ENCODE results near the gene OGFOD2. TPM values are rescaled to one million over a fixed set of nuclear protein-coding genes. Genes with fewer than 3 reads are reported as not detected.

OGFOD2 gene
- total RNA-seq, 2 donors from 2014 or later = 6.6 to 9.6 TPM

DNA sequence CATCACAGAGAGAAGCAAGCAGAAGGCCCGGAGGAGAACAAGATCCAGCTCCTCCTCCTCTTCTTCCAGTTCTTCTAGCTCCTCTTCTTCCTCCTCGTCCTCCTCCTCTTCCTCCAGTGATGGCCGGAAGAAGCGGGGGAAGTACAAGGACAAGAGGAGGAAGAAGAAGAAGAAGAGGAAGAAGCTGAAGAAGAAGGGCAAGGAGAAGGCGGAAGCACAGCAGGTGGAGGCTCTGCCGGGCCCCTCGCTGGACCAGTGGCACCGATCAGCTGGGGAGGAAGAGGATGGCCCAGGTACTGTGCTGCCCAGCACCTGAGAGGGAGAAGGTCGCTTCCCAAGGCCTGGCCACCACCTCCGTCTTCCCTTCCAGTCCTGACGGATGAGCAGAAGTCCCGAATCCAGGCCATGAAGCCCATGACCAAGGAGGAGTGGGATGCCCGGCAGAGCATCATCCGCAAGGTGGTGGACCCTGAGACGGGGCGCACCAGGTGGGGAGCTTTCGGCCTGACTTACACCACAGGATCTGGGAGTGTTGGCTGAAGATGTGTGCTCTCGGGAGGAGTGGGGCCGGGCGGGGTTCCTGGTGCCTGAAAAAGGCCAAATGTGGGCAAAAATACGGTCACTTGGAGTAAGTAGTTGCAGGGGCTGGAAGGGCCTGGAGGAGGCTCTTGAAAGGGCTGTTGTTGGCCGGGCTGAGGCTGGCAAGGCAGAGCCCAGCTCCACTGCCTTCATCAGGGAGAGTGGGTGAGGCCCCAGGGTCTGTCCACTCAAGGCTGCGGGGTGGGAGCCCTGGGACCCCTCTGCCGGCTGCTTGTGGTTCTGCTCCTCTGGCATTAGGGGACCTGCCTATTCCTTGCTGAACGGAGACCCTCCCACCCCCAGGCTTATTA is 6.8 kb downstream of the OGFOD2 start:
- TF ChIP-seq, protein P1, sequence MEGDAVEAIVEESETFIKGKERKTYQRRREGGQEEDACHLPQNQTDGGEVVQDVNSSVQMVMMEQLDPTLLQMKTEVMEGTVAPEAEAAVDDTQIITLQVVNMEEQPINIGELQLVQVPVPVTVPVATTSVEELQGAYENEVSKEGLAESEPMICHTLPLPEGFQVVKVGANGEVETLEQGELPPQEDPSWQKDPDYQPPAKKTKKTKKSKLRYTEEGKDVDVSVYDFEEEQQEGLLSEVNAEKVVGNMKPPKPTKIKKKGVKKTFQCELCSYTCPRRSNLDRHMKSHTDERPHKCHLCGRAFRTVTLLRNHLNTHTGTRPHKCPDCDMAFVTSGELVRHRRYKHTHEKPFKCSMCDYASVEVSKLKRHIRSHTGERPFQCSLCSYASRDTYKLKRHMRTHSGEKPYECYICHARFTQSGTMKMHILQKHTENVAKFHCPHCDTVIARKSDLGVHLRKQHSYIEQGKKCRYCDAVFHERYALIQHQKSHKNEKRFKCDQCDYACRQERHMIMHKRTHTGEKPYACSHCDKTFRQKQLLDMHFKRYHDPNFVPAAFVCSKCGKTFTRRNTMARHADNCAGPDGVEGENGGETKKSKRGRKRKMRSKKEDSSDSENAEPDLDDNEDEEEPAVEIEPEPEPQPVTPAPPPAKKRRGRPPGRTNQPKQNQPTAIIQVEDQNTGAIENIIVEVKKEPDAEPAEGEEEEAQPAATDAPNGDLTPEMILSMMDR (IDR thresholded peaks at IDR 0.05) = no peak
- Histone ChIP-seq H3K27me3 (replicated peaks; ENCODE audit: insufficient read depth) (no peaks in the 10 kb centered on the region), H3K4me3 (peak overlapping the region; percentile 93), H3K9me3 (no peaks in the 10 kb centered on the region), H3K27ac (peak overlapping the region; percentile 82 to 89), H3K36me3 (no peaks in the 10 kb centered on the region), H3K4me1 (ENCODE audit: control insufficient read depth in 1 of 2, low read depth in 2 of 2) (peaks cover 44 to 78% of the 10 kb centered on the region in 2 donors)
- ATAC-seq (ENCODE audit: insufficient number of reproducible peaks, low FRiP score, low read depth) (no peak), DNase-seq (ENCODE audit: low spot score) (no peak)

- peaks cover 4% of the 10 kb centered on the region for H3K36me3 ChIP-seq
- TF ChIP-seq, protein P1 (IDR thresholded peaks at IDR 0.05) = no peak
- DNase-seq (ENCODE audit: low spot score) = no peak
- H3K27ac ChIP-seq = peak overlapping the region; percentile 82 to 89
- peaks cover 44 to 72% of the 10 kb centered on the region in 2 donors for H3K4me1 ChIP-seq (ENCODE audit: control insufficient read depth in 1 of 2, low read depth in 2 of 2)
- no peak overlapping the region for H3K4me3 ChIP-seq
- H3K27me3 ChIP-seq (replicated peaks; ENCODE audit: insufficient read depth) = no peaks in the 10 kb centered on the region
- H3K9me3 ChIP-seq = no peaks in the 10 kb centered on the region
- no peak for ATAC-seq (ENCODE audit: insufficient number of reproducible peaks, low FRiP score, low read depth)
These were observed 7.4 kb downstream of the OGFOD2 start for GRCh38 chr12:122982477-122982815.

DNA sequence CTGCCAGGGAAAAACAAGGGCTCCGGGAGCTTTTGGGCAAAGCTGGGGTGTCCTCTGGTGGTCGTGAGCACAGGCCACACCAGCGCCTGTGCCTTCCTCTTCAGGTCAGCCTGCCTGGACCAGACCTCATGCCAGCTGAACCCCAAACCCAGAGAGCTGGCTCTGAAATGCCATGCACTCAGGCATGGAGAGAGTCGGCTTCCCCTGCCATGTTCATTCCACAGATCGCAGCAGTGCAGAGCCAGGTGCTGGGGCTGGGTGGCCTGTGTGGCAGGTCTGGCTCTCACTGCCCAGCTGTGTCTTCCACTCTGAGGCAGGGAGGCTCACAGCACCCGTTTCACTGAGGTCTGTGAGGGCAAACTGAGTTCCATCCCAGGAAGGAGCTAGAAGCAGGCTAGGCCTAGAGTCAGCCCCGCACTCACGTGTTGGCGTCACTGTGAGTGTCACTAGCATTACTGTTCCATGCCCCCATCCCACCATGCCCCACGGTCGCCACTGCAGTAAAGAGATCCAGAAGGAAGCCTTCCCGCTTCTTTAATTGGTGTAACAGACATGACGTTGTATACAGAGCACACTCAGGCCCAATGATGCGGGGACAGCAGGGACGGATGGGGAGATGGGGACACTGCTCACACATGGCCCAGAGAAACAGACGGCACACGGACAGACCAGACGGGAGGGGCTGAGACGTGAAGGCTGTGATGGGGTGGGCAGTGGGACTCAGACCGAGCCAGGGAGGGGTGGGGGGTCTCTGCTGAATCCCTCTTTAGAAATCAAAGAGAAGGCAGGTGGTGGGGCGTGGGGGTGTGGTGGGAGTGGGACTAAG is 8.1 kb downstream of the OGFOD2 start:
- no peak for DNase-seq (ENCODE audit: low spot score)
- H3K27ac ChIP-seq = peak overlapping the region; percentile 82 to 89
- TF ChIP-seq, protein P1 (IDR thresholded peaks at IDR 0.05) = no peak
- H3K4me1 ChIP-seq (ENCODE audit: control insufficient read depth in 1 of 2, low read depth in 2 of 2) = peaks cover 44 to 65% of the 10 kb centered on the region in 2 donors
- no peak for ATAC-seq (ENCODE audit: insufficient number of reproducible peaks, low FRiP score, low read depth)
- H3K4me3 ChIP-seq = peak overlapping the region; percentile 55
- no peaks in the 10 kb centered on the region for H3K9me3 ChIP-seq
- H3K27me3 ChIP-seq (replicated peaks; ENCODE audit: insufficient read depth) = no peaks in the 10 kb centered on the region
- peaks cover 4% of the 10 kb centered on the region for H3K36me3 ChIP-seq

- H3K4me1 ChIP-seq (ENCODE audit: control insufficient read depth in 1 of 2, low read depth in 2 of 2) = peaks cover 44 to 57% of the 10 kb centered on the region in 2 donors
- H3K4me3 ChIP-seq = peak overlapping the region; percentile 55
- ATAC-seq (ENCODE audit: insufficient number of reproducible peaks, low FRiP score, low read depth) = no peak
- DNase-seq (ENCODE audit: low spot score) = no peak
- no peaks in the 10 kb centered on the region for H3K27me3 ChIP-seq (replicated peaks; ENCODE audit: insufficient read depth)
- TF ChIP-seq, protein P1 (IDR thresholded peaks at IDR 0.05) = no peak
- H3K9me3 ChIP-seq = no peaks in the 10 kb centered on the region
- H3K36me3 ChIP-seq = peaks cover 4% of the 10 kb centered on the region
- peak overlapping the region; percentile 82 to 89 for H3K27ac ChIP-seq
These were observed 8.9 kb downstream of the OGFOD2 start for GRCh38 chr12:122983789-122984515.

Measured in thoracic aorta (tissue), 2 donors.